8988T (cell line): ENCODE results near the gene PDE5A.
"Not testable (repeated sequence)": the region's sequence is repeated elsewhere in the genome, so short reads cannot be mapped to it uniquely, and the experiment has no call there.

Experiments used
- DNase-seq: peaks from one replicate; pipeline ENCODE4 v3.0.0; 2011

Gene PDE5A

GRCh38 chr4:119628281-119629141 is at the start of gene PDE5A:
TSS of gene PDE5A (minus strand) at chr4:119628804. CDS start at chr4:119628671, 133 bp downstream.
- DNase-seq, result peak; percentile 52

GRCh38 chr4:119676101-119676500 is 47.5 kb upstream of the PDE5A start:
- DNase-seq, result no peak

DNA sequence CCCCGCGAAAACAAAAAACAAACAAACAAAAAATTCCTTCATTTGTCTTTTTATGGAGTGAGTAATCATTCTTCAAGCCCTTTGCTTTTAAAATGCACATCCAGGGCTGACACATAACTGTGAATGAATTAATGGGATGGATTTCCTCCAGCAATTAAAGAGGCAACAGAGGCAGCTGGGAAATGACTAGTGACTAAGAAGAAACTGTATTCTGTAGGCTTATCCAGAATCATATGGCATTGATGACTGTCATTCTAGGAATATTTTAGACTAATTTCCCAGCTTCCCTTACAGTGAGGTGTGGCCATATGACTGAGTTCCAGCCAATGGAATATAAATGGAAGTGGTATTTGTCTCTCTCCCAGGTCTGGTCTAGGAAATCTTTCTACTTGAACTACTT is 46.8 kb upstream of the PDE5A start:
- DNase-seq, result no peak

GRCh38 chr4:119672938-119673337 is 44.3 kb upstream of the PDE5A start:
- no peak for DNase-seq

- no peak for DNase-seq
Measured at GRCh38 chr4:119672086-119672485, 43.5 kb upstream of the PDE5A start.

DNA sequence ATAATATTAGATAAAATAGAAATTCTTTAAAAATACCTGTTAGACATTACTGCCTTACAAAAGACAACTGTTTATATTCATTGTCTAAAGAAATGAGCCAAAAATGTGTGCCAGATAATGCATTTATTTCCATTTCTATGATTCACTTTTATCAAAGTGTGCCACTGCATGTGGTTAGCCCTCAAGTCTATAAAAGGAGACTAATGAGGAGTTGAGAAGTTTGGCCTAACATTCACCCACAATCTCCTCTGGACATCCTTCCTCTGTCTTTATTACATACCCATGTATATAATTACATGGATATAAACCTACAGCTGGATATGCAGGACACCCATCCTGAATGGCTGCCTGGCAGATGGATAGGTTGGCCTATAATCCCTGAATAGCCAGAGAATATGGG is 42.6 kb upstream of the PDE5A start:
- no peak for DNase-seq

DNA sequence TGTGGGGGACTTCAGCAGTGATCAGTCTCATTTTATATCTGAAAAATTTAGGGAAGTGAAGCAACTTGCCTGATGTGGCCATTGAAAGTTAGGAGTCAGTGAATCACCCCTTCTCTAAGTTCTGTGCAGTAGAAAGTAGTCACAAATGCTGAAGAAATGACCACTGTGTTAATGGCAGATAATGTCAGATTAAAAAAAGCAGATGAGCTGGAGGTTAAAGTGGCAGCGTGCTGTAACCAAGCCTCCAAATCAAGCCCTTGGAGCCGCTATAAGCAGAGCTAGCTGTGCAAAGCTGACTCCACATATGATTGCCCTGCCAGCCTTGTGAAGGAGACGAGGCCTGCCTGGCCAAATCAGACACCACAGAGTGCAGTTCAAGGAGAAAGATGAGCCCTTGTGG is 39.2 kb upstream of the PDE5A start:
- DNase-seq, result no peak

DNA sequence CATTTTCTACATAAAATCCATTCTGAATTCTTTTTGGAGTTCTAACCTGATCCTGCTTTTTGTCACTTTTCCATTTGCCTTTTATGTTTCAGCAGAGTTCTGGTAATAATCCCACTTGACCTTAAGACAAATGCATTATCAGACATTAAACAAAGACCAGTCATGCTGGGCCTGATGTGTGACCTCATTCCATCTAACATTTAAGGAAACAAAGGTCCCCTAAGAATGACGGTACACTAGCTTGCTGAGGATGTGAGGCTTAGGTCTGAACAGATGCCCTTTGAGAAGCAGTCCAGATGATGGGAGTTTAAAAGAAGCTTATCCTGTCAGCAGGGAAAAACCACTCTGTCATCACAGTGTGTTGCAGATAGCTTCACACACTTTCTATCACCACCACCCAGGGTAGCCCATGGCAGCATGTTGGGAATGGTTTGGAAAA is 38.1 kb upstream of the PDE5A start:
- no peak for DNase-seq

DNA sequence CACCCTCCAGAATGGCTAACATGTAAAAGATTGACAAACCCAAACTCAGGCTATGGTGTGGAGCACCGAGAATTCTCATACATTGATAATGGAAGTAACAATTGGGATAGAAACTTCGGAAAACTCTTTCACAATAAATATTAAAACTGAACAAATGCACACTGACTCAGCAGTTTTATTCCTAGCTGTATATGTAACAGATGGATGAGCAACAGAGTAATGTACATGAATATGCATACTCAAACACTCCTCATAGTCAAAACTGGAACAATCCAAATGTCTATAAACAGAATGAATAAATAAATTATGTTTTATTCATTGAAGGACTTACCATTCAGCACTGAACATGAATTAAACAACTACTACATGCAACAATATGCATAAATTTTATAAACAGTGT is 37.1 kb upstream of the PDE5A start:
- no peak for DNase-seq

DNA sequence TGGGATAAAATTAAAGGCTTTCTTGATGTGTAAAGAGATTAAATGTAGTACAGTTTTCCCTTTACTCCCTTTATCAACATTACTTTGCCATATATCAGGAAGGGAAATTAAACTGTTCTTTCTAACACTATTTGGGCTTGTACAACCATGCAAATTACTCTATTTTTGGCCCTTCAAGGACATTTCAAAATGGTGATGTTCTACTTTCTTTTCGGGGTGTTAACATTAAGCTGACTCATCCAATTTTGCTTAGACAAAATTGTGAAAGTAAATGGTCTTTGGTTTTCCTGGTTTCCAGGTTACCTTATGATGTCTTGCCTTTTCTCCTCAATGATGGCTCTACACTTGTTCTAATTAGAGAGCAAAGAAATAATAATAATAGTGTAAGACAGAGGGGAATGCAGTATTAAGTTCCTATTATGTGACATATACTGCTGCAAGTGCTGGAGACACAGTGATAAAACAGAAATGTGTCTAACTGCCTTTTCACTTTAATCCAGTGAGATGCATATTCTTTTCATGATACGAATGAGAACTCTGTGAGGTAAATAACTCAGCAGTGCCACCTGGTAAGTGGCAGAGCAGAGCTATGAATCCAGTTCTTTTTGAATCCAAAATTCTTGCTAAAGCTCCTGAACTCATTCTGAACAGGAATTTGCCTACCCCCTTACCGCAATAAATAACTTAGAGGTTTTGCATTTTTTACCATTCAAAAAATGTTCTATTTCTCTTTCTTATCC is 35.7 kb upstream of the PDE5A start:
- DNase-seq, result no peak

DNA sequence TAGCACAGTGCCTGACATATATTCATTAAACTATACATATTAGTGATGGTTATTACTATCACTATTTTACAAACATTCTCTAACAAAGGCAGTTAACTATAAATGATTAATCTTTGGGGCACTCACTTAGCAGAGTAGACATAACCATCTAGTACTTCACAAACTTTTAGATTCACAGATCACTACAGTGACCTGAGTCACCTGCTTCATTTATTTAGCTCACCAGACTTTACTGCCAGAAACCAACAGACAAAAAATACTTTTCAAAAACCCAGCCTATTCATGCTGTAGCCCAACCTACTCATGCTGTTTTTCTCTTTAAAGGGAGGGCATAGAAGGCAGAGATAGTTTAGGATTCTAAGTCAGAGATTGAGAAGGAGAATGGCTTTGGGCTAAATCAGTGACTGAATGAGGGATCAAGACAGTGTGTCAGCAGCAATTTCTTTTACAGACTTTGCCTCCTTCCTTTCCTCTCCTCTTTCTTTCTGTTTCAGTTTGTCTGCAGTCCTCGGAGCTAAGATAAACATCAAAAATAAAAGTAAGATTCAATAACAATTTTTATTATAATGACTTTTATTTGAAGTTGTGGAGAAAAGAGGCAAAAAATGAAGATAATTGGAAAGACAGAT is 34.7 kb upstream of the PDE5A start:
- DNase-seq, result no peak

GRCh38 chr4:119662612-119663011 is 34.0 kb upstream of the PDE5A start:
- not testable (repeated sequence) for DNase-seq

DNA sequence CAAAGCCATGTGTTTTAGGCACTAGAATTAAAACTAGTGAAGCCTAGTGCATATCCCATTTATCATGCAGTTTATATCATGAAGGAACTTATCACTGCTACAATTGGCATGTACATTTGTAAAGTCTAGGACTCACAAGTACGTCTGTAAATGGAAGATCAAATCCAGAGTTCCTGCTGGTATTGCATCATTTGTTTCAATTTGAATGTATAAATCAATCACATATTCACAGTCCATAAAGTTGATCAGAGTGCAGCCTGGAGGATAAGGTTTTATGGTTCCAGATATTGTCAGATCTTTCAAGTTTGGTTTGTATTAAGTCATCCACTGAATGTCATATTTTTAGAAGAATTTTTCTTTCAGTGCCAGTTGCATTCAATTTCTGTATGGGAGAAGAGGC is 32.6 kb upstream of the PDE5A start:
- DNase-seq, result no peak

GRCh38 chr4:119659576-119659975 is 31.0 kb upstream of the PDE5A start:
- DNase-seq, result no peak

GRCh38 chr4:119657111-119657611 is 28.6 kb upstream of the PDE5A start:
- no peak for DNase-seq

GRCh38 chr4:119656342-119656741 is 27.7 kb upstream of the PDE5A start:
- DNase-seq, result no peak

DNA sequence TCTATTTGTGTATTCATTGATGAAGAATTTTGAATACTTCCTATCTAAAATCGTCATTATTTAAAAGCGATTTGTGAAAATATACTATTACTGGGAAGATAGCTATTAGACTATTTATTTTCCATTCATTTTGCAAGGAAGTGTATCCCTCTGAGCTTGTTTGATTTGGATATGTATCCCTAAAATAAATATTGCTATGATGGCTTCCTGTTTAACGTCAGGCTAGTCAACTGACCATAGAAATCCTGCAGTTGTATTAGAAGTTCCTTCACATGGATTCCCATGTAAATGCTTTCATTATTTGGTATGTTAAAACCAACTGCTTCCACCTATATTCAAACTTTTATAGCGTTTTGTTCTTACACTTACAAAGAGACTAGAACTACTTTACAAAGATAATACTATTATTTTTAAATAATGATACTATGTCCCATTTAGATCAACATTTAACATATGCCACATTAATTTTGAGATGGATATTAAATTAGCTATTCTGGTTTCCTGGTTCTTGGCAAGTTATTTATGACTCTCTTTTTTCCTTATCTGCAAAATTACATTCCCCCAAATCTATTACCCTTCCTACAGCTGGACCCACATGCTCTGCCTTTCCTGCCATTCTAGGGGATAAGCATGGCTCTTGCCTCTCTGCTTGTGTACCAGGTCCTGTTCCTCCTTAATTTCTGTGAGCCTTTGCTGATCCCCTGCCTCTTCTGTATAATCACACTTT is 26.7 kb upstream of the PDE5A start:
- no peak for DNase-seq

DNA sequence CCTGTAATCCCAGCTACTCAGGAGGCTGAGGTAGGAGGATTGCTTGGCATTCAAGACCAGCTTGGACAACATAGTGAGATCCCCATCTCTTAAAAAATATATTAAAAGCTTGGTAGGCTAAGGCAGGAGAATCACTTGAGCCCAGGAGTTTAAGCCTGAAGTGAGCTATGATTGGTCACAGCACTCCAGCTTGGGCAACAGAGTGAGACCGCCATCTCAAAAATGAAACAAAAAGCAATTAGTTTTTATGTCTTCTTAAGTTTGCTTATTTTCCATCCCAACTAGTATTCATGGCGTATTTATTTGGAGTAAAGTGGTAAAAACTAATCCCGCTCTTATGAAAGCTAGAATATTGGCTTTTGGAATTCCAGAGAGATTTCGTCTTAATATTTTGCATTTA is 25.4 kb upstream of the PDE5A start:
- DNase-seq, result no peak

DNA sequence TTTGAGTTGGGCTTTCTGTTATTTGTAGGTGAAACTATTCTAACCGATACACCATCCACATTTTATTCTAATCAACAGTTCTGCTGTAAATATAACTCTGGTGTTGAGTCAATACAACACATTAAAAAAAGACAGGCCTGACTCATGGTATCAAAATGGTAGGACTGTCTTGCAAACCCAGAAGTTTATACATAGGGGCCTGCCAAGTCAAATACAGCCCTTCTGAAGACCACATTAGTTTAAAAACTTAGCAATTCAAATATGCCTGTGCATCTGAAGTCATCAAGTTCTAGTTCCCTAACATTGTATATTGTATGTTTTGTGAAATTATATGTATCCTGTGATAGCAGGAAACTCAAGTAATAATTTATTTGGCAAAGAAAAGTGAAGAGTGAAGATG is 24.4 kb upstream of the PDE5A start:
- no peak for DNase-seq

DNA sequence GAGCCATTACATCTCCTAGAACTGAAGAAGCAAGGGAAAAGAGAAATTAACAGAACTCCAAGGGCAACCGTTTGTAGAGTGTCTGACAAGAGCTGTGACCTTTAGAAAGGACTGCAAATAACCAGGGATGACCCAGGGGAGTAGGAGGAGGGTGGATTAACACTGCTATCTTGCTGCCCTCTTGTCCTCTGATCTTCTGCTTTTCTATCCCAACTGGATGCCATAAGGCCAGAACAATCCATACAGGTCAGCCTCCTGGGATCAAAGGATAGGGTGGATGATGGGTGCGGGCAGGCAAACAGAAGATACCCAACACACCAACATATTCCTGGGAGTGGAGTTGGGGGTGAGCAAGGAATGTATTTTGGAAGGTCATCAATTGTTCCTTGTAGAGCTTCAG is 19.8 kb upstream of the PDE5A start:
- DNase-seq, result no peak

- DNase-seq, result no peak
Measured at GRCh38 chr4:119647558-119647957, 19.0 kb upstream of the PDE5A start.

- DNase-seq, result no peak
Measured at GRCh38 chr4:119646347-119647071, 17.9 kb upstream of the PDE5A start.
